Heart right ventricle (tissue), 16 donors: ENCODE results near the gene NFIL3. TPM values are rescaled to one million over a fixed set of nuclear protein-coding genes. Genes with fewer than 3 reads are reported as not detected.

Experiments used
- ATAC-seq, 8 donors: fragments of 200-7000 bp; cut with Tn5 transposase; one replicate each; pipeline ENCODE4 v1.9.1; 2020; ENCODE audit warnings: mild to moderate bottlenecking in 8 of 8, moderate library complexity in 8 of 8, moderate number of reproducible peaks in 1 of 8
- DNase-seq, 2 donors: peaks; one replicate each; pipeline ENCODE4 v3.0.0-alpha.2; 2020
- H3K27ac ChIP-seq, 10 donors: fragments of 200-600 bp; sonication (generic) in 2 of 10; one replicate each; pipeline versions ENCODE4 v1.5.0 to v1.8.0; 2020 to 2022; ENCODE audit warnings: mild to moderate bottlenecking in 3 of 10
- H3K27me3 ChIP-seq, 7 donors: fragments of 200-600 bp; one replicate each; pipeline ENCODE4 v1.8.0; 2021 to 2022; ENCODE audit warnings: mild to moderate bottlenecking in 2 of 7
- H3K36me3 ChIP-seq, 9 donors: fragments of 200-600 bp; sonication (generic) in 1 of 9; one replicate each; pipeline versions ENCODE4 v1.5.0 to v1.8.0; 2020 to 2022; ENCODE audit warnings: mild to moderate bottlenecking in 2 of 9
- H3K4me1 ChIP-seq, 9 donors: fragments of 200-600 bp; sonication (generic) in 1 of 9; one replicate each; pipeline versions ENCODE4 v1.5.0 to v1.8.0; 2020 to 2022; ENCODE audit warnings: mild to moderate bottlenecking in 4 of 9
- H3K4me3 ChIP-seq, 10 donors: fragments of 200-600 bp; sonication (generic) in 2 of 10; one replicate each; pipeline versions ENCODE4 v1.5.0 to v1.8.0; 2020 to 2022; ENCODE audit warnings: mild to moderate bottlenecking in 7 of 10, moderate library complexity in 2 of 10
- H3K9me3 ChIP-seq, 11 donors: fragments of 200-600 bp in 10 of 11; sonication (generic) in 2 of 11; one replicate each; pipeline versions ENCODE4 v1.5.0 to v1.8.0; 2013 to 2022; ENCODE audit warnings: mild to moderate bottlenecking in 2 of 11, control low read depth in 1 of 11, moderate library complexity in 1 of 11
- WGBS, 2 donors: extraction: QIAGEN DNeasy Blood & Tissue Kit; methylation state at CpG; one replicate each; pipeline ENCODE4 v1.1.7; 2013; ENCODE audit warnings: inconsistent platforms in 1 of 2; 5-methylcytosine and 5-hydroxymethylcytosine counted together
- intact Hi-C, 10 donors: fragments of 100-400 bp; cut with DNase I; formaldehyde crosslinking; loops; one replicate each; pipeline versions ENCODE4 v1.11.1 to v1.14.2; 2022
- polyA plus RNA-seq, 2 donors: library from polyadenylated mRNA; stranded (reverse); fragments of 200-250 nt; gene quantifications; one replicate each; pipeline ENCODE4 v1.2.3, GENCODE V29; 2013
- total RNA-seq, 10 donors: library from RNA; stranded (reverse); fragmentation: NEBNext Ultra II Directional in 3 of 10; extraction: Animal tissue kit (Norgen Biotek cat#: 25700) in 3 of 10; gene quantifications; one replicate each; pipeline versions ENCODE4 v1.2.1 to v1.2.4, GENCODE V29; 2021 to 2023
- TF ChIP-seq, protein P1 (sequence below), 9 donors: fragments of 200-600 bp; sonication (generic) in 2 of 9; IDR thresholded peaks; one replicate each; pipeline versions ENCODE4 v1.5.0 to v1.8.0; 2021 to 2022; ENCODE audit warnings: antibody characterized with exemption in 9 of 9, mild to moderate bottlenecking in 5 of 9, moderate library complexity in 1 of 9
- donor health status: Arrhythmogenic right ventricular cardiomyopathy.
- donor health status: ischemic (EF 13 %, LVEDD 7.1; RV severe dilation, severe dysfunction).
- donor health status: healthy with polysubstance abuse.
- donor health status: DM: no; HTN: yes; CAD: no.
- donor health status: DM: no; HTN: no; CAD: no.
- donor health status: ischemic (EF 25% LVEDD 6.9; RV normal size, moderate dysfunction).
- donor health status: ischemic (EF 25% LVEDD 5.7; RV mildly dilated, moderate dysfunction).
- donor health status: healthy.
- donor health status: DM: yes; HTN: yes; CAD: no.
- donor health status: Ischemic cardiomyopathy.
- donor health status: ischemic (EF 35%, LVEDD 5.7; RV mildly dilated, moderate dysfunction).
- donor health status: nonischemic (EF 11% LVEDD 7.7; RV severe dilation, severe dysfunction).
- donor health status: DM: yes; HTN: yes; CAD: no.
- donor health status: PGD.
- donor health status: ischemic (EF 29% LVEDD 5.4; RV normal size, mild dysfunction).
- donor health status: nonischemic (EF 23%, LVEDD 6.1; RV moderate dilation, normal function).

The NFIL3 gene
- total and polyA plus RNA-seq, 12 donors, result 10.8 to 88.0 (median 26.9) TPM

DNA sequence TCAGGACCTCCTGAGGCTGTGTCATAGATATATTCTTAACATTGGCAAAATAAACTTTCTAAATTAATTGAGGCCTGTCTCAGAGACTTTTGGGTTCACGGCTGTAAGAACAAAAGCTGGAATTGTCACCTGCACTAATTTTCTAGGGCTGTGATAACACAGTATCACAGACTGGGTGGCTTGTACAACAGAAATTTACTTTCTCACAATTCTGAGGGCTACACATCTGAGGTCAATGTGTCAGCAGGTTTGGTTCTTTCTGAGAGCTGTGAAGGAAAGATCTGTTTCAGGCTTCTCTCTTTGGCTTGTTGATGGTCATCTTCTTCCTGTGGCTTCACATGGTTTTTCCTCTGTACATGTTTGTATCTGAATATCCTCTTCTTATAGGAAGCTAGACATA, 29.2 kb upstream of the NFIL3 start:
- H3K4me1 ChIP-seq, result no peaks in the 10 kb centered on the region
- no peaks in the 10 kb centered on the region for H3K27me3 ChIP-seq
- no peaks in the 10 kb centered on the region for H3K36me3 ChIP-seq
- H3K4me3 ChIP-seq, result no peak overlapping the region
- 95 to 97% methylated on average over 1 of the region's 1 CpG for WGBS, 2 donors
- DNase-seq (no peak), ATAC-seq (no peak)
- TF ChIP-seq, protein P1, sequence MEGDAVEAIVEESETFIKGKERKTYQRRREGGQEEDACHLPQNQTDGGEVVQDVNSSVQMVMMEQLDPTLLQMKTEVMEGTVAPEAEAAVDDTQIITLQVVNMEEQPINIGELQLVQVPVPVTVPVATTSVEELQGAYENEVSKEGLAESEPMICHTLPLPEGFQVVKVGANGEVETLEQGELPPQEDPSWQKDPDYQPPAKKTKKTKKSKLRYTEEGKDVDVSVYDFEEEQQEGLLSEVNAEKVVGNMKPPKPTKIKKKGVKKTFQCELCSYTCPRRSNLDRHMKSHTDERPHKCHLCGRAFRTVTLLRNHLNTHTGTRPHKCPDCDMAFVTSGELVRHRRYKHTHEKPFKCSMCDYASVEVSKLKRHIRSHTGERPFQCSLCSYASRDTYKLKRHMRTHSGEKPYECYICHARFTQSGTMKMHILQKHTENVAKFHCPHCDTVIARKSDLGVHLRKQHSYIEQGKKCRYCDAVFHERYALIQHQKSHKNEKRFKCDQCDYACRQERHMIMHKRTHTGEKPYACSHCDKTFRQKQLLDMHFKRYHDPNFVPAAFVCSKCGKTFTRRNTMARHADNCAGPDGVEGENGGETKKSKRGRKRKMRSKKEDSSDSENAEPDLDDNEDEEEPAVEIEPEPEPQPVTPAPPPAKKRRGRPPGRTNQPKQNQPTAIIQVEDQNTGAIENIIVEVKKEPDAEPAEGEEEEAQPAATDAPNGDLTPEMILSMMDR (IDR thresholded peaks at IDR 0.05), result no peak
- H3K9me3 ChIP-seq, result peaks cover 0 to 14% (median 0%) of the 10 kb centered on the region in 11 donors
- intact Hi-C loops, result loop anchor here in 1 of 10 donors (10.0 kb wide), 1 partner anchor 72 kb away; no protein-coding TSS in a partner anchor
- H3K27ac ChIP-seq, result no peak overlapping the region

DNA sequence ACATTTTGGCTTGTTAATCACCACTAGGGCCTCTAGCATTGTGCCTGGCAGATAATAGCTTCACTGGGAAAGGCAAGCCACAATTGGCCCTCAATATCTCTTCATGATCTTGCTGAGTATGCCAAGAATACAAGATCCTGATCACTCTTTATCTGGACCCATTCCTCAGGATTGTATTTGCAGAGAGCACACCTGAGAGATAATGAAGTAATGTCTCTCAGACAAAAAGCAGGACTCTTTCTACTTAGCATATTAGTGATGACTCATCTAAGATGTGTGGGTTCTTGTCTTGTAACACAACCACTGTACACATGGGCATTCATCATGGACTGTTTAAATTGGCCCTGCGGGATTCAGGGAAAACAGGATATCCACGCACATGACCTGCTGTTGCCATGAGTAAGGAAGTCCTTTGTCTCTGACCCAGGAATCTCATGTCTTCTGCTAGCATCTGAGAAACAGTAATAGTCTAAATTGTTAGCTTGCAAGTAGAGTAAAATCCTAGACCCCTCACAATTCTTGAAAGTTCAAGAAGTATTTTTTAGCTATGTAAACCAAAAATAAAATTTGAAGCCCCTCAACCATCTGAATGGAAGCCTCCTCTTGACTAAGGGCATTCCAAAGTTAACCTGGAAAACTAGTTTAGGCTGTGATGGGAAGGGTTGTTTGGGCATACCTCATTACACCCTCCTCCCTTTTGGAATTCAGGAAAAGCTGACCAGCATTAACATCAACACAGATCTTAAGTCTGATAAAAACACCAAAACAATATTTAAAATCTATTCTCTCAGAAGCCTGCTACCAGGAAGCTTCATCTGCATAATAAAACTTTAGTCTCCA, 28.0 kb upstream of the NFIL3 start:
- no peaks in the 10 kb centered on the region for H3K36me3 ChIP-seq
- H3K4me3 ChIP-seq, result no peak overlapping the region
- no peaks in the 10 kb centered on the region for H3K27me3 ChIP-seq
- DNase-seq (no peak), ATAC-seq (no peak)
- H3K4me1 ChIP-seq, result no peaks in the 10 kb centered on the region
- H3K27ac ChIP-seq, result no peak overlapping the region
- TF ChIP-seq, protein P1 (IDR thresholded peaks at IDR 0.05), result no peak
- 75 to 81% methylated on average over 2 of the region's 2 CpGs for WGBS, 2 donors
- intact Hi-C loops, result loop anchor here in 1 of 10 donors (10.0 kb wide), 1 partner anchor 73 kb away; no protein-coding TSS in a partner anchor
- peaks cover 0 to 14% (median 0%) of the 10 kb centered on the region in 11 donors for H3K9me3 ChIP-seq

DNA sequence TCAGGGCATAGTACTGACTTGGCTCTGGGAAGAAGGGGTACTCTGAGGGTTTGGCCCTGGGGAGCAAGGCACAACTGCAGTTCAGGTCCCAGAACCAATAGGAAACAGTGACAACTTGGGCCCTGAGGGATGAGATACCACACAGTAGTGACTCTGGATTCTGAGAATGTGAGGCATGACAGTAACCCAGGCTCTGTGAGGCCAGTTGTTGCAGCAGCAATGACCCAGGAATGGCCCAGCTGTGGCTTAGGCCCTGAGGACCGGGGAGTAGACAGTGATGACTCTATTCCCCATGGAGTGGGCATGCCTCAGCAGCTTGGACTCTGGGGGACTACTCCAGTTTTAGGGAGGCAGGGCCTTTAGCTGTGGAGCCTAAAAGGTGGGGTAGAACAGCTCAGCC, 21.5 kb upstream of the NFIL3 start:
- H3K36me3 ChIP-seq, result peaks cover 0 to 3% (median 0%) of the 10 kb centered on the region in 9 donors
- peaks cover 0 to 6% (median 0%) of the 10 kb centered on the region in 7 donors for H3K27me3 ChIP-seq
- no peaks in the 10 kb centered on the region for H3K4me1 ChIP-seq
- 70 to 84% methylated on average over 1 of the region's 1 CpG for whole genome bisulfite sequencing, 2 donors
- H3K4me3 ChIP-seq, result no peak overlapping the region
- TF ChIP-seq, protein P1 (IDR thresholded peaks at IDR 0.05), result no peak
- intact Hi-C loops, result no loop called here
- no peak overlapping the region for H3K27ac ChIP-seq
- ATAC-seq, result no peak
- H3K9me3 ChIP-seq, result peaks cover 0 to 27% (median 9%) of the 10 kb centered on the region in 11 donors
- no peak for DNase-seq

DNA sequence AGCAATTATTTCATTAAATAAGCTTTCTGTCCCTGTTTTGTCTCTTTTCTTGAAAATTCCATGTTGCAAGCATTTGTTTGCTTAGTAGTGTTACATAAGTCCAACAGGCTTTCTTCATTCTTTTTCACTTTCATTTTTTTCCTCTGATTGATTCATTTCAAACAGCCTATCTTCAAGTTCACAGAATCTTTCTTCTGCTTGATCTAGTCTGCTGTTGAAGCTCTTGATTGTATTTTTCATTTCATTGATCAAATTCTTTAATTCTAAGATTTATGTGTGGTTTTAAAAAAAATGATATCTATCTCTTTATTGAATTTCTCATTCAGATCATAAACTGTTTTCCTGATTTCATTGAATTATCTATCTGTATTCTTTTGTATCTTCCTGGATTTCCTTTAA, 20.4 kb upstream of the NFIL3 start:
- peaks cover 0 to 3% (median 0%) of the 10 kb centered on the region in 9 donors for H3K36me3 ChIP-seq
- intact Hi-C loops, result no loop called here
- no peak for DNase-seq
- TF ChIP-seq, protein P1 (IDR thresholded peaks at IDR 0.05), result no peak
- peaks cover 0 to 27% (median 9%) of the 10 kb centered on the region in 11 donors for H3K9me3 ChIP-seq
- no peak overlapping the region for H3K27ac ChIP-seq
- no peaks in the 10 kb centered on the region for H3K4me1 ChIP-seq
- H3K4me3 ChIP-seq, result no peak overlapping the region
- ATAC-seq, result no peak
- H3K27me3 ChIP-seq, result peaks cover 0 to 6% (median 0%) of the 10 kb centered on the region in 7 donors
